GM12878 (cell line): ENCODE data around the gene DYNLL2.

Experiments used
- RBBP5 ChIP-seq: fragments of 200-600 bp; sonication (generic); conservative IDR thresholded peaks from 2 replicates; pipeline ENCODE4 v1.6.1; 2016
- TF ChIP-seq, protein P1 (sequence below), 3 experiments: IDR thresholded peaks in 2 of 3; conservative IDR thresholded peaks in 1 of 3; 2 replicates each; pipeline ENCODE4 v1.5.1; 2011; ENCODE audit warnings: low read depth in 3 of 3, low read length in 3 of 3, mild to moderate bottlenecking in 3 of 3, control low read depth in 2 of 3, moderate library complexity in 2 of 3, inconsistent platforms in 1 of 3, mixed read lengths in 1 of 3; ENCODE audit not compliant: control insufficient read depth in 2 of 3, insufficient read depth in 1 of 3; ENCODE audit errors: extremely low read depth in 1 of 3
- TF ChIP-seq, protein P2 (sequence below): fragments of 450-650 bp; IDR thresholded peaks from 2 replicates; pipeline ENCODE4 v1.6.1; 2017; ENCODE audit warnings: antibody characterized with exemption, mild to moderate bottlenecking, moderate library complexity

DNA sequence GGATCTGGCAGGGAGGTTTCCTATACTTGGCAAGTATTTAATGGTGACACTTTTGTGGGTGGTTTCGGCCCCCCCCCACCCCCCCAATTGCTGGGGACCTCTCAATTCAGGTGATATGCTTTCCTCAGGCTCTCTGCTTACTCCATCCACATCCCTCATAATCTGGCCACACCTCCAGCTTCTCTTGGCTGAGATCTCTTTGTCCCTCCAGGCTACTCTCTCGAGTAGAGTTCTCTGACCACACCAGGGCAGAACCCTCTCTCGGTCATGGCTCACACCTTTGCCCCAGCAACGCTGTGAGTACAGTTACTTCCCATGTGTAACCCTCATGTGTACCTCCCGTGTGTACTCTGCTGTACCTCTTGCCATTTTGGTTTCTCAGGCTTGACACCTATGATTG is 42.1 kb upstream of the DYNLL2 start:
- no peak for TF ChIP-seq RBBP5
- TF ChIP-seq, protein P1, sequence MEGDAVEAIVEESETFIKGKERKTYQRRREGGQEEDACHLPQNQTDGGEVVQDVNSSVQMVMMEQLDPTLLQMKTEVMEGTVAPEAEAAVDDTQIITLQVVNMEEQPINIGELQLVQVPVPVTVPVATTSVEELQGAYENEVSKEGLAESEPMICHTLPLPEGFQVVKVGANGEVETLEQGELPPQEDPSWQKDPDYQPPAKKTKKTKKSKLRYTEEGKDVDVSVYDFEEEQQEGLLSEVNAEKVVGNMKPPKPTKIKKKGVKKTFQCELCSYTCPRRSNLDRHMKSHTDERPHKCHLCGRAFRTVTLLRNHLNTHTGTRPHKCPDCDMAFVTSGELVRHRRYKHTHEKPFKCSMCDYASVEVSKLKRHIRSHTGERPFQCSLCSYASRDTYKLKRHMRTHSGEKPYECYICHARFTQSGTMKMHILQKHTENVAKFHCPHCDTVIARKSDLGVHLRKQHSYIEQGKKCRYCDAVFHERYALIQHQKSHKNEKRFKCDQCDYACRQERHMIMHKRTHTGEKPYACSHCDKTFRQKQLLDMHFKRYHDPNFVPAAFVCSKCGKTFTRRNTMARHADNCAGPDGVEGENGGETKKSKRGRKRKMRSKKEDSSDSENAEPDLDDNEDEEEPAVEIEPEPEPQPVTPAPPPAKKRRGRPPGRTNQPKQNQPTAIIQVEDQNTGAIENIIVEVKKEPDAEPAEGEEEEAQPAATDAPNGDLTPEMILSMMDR (IDR thresholded peaks at IDR 0.05 in 2 of 3, conservative IDR thresholded peaks at IDR 0.05 in 1 of 3; ENCODE audit: control insufficient read depth in 2 of 3, extremely low read depth in 1 of 3, insufficient read depth in 1 of 3, low read depth in 3 of 3, low read length in 3 of 3), result no peak
- TF ChIP-seq, protein P2, sequence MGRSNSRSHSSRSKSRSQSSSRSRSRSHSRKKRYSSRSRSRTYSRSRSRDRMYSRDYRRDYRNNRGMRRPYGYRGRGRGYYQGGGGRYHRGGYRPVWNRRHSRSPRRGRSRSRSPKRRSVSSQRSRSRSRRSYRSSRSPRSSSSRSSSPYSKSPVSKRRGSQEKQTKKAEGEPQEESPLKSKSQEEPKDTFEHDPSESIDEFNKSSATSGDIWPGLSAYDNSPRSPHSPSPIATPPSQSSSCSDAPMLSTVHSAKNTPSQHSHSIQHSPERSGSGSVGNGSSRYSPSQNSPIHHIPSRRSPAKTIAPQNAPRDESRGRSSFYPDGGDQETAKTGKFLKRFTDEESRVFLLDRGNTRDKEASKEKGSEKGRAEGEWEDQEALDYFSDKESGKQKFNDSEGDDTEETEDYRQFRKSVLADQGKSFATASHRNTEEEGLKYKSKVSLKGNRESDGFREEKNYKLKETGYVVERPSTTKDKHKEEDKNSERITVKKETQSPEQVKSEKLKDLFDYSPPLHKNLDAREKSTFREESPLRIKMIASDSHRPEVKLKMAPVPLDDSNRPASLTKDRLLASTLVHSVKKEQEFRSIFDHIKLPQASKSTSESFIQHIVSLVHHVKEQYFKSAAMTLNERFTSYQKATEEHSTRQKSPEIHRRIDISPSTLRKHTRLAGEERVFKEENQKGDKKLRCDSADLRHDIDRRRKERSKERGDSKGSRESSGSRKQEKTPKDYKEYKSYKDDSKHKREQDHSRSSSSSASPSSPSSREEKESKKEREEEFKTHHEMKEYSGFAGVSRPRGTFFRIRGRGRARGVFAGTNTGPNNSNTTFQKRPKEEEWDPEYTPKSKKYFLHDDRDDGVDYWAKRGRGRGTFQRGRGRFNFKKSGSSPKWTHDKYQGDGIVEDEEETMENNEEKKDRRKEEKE, result no peak
